GM12801 (cell line): ENCODE data around the gene ST6GALNAC3.

Experiments
- TF ChIP-seq, protein P1 (sequence below): IDR thresholded peaks from one replicate; pipeline ENCODE4 v1.5.1; 2011; ENCODE audit warnings: control low read depth; ENCODE audit not compliant: insufficient read length; ENCODE audit errors: extremely low read depth

ST6GALNAC3 gene

DNA sequence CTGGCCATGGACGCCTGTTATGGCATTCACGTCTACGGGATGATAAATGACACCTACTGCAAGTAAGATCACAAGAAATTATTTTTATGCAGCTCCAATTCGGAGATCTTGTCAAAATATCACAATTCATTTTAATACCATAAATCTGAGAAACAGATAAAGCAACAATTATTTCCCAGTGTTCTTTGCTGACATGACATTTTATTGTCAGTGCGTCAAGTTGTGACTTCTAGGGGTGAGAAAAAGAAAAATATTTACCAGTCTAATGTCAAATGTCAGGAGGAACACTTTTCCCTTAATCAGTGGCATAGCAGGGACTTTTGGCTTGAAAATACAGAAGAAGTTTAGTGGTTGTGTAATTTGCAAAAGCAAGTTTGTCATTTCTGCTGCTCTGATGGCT, 553.0 kb downstream of the ST6GALNAC3 start:
- TF ChIP-seq, protein P1, sequence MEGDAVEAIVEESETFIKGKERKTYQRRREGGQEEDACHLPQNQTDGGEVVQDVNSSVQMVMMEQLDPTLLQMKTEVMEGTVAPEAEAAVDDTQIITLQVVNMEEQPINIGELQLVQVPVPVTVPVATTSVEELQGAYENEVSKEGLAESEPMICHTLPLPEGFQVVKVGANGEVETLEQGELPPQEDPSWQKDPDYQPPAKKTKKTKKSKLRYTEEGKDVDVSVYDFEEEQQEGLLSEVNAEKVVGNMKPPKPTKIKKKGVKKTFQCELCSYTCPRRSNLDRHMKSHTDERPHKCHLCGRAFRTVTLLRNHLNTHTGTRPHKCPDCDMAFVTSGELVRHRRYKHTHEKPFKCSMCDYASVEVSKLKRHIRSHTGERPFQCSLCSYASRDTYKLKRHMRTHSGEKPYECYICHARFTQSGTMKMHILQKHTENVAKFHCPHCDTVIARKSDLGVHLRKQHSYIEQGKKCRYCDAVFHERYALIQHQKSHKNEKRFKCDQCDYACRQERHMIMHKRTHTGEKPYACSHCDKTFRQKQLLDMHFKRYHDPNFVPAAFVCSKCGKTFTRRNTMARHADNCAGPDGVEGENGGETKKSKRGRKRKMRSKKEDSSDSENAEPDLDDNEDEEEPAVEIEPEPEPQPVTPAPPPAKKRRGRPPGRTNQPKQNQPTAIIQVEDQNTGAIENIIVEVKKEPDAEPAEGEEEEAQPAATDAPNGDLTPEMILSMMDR, result no peak

DNA sequence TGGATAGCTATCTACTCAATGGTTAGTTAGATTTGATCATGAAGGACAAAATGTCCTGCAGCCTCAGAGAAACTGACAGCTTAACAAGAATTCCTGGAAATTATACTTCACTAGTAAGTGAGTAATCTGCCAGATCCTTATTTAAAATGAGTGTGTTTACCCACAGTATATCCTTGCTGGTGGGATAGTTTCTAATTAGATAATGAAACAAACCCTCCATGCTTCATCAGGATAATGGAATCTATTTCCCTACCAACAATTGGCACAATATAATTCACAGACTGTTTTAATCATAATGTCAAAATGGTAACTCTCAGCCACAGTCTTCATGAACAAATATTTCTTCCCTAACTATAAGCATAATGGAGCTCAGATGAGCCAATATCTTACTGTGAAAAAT, 553.4 kb downstream of the ST6GALNAC3 start:
- TF ChIP-seq, protein P1, result no peak

DNA sequence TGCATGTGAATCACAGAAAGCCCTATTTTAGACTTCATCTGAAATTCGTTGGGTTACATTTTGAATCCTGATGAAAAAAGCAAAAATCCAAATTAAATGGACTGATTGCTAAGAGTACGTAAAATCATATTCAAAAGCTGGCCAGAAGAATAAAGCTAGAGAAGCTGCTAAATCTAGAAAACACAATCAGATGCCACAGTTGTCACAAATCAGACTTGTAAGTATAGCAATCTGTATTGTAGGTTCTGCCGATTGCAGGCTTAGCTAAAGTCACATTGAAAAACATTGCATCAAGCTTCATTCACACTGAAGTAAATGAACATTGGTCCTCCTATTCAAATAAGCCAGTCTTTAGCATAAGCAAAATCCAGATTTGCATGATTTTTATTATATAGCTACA, 557.6 kb downstream of the ST6GALNAC3 start:
- TF ChIP-seq, protein P1, result no peak

DNA sequence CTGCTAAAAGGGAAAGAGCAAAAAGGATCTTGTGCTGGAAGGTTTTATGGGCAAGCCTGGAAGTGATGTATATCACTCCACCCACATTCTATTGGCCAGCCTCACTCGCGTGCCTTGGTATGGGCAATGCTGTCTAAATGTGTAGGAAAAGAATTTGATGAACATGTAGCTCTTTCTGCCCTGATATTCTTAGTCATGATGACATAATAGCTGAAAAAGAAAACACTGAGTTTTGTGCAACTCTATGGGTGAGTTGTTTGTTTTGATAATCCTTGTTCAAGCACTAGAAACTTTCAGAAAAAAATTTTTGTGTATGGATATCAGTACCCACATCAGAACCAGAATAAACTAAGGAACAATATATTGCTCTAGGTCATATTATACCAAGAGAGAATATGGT, 561.2 kb downstream of the ST6GALNAC3 start:
- TF ChIP-seq, protein P1, result no peak

DNA sequence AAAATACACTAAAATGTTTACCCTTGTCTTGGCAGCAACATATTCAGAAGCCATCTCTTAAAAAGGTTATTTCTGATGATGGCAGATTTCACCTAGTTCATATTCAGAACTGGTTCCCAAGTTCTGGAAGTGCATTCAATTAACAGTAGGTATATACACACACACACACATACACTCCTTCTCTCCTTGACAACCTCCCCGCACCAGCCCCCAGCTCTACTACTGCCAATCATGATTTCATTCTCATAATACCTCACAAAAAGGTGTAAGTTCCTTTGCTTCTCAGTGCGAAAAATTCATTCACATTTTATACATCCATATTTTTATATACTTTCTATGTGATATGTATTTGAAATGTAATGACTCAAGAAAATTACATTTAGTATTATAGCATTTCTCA, 564.6 kb downstream of the ST6GALNAC3 start:
- TF ChIP-seq, protein P1, result no peak

DNA sequence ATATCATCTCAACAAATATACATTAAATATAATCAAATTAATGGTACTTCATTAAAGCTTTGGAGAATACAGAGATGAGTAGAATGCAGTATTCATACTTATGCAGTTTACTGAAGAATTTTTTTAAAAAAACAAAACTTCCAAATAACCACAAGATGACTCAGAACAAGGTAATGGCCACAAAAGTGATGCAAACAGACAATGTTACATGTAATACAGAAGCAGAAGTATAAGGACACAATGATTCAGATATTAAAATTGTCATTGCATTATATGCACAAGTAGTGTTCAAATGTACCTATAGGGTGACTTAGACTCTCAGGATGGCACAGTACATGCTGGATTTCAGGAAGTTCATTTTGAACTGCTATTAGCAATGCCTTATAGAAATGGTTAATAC, 565.5 kb downstream of the ST6GALNAC3 start:
- TF ChIP-seq, protein P1, result no peak

DNA sequence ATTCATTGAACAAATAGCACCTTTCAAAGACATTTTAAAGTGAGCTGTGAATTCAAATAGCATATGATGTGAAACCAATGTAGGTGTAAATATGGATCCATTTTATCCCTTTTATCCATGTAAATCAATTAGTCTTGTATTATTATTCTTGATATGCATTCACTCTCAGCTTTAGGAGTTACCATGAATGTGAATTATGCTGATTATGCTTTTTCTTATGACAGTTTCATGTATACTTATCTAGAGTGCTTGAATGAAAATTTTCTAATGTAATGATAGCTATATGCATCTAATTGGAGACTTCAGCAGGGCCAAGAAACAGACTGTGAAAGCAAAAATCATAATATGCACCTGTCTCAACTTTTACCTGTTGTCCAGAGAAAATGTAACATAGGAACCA, 566.2 kb downstream of the ST6GALNAC3 start:
- TF ChIP-seq, protein P1, result no peak

DNA sequence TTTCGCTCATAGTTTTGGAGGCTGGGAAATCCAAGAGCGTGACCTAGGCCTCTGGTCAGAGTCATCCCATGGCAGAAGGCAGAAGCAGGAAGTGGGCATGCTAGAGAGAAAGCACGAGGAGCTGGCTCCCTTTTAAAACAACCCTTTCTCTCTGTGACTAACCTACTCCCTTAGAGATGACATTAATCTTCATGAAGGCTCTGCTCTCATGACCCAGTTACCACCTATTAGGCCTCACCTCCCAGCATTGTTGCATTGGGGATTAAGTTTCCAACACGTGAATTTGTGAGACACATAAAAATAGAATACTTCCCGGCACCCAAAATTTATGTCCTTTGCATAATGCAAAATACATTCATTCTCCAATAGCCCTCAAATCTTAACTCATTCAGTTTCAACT, 569.6 kb downstream of the ST6GALNAC3 start:
- TF ChIP-seq, protein P1, result no peak
